HL-60 (cell line): Measurements from ENCODE around the gene ZNF8.
A peak's percentile ranks its signal among the peaks of the same experiment; 100 is the strongest.

ENCODE experiments used
- GABPA ChIP-seq: IDR thresholded peaks from 2 replicates; pipeline ENCODE4 v1.6.1; 2012; ENCODE audit warnings: low read depth
- POLR2AphosphoS5 ChIP-seq: IDR thresholded peaks from 2 replicates; pipeline ENCODE4 v1.6.1; 2012; ENCODE audit warnings: low read depth
- TF ChIP-seq, protein P1 (sequence below): IDR thresholded peaks from one replicate; pipeline ENCODE4 v1.5.1; 2011; ENCODE audit warnings: low read length, control low read depth, inconsistent platforms; ENCODE audit not compliant: insufficient read depth
- TF ChIP-seq, protein P2 (sequence below): IDR thresholded peaks from 2 replicates; pipeline ENCODE4 v1.6.1; 2012; ENCODE audit warnings: low read depth; ENCODE audit not compliant: insufficient replicate concordance

DNA sequence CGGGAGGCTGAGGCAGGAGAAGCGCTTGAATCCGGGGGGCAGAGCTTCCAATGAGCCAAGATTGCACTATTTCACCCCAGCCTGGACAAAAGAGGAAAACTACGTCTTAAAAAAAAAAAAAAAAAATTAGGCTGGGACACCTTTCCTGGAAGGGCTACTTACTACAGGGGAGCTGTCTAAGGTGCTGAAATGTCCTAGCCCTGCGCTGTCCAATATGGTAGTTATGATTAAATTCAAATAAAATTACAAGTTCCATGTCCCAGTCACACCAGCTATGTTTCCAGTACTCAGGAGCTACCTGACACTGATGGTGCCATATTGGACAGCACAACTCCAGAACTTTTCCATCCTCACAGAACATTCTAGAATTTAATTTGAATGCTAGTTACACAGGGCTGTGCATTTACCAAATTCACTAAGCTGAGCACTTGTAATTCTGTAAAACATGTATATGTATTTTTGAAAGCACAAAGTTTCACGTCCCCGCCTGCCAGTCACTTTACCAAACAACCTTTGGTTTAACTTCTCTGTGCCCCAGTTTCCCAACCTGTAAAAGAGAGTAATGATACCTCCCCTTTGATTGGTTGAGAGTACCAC, 38.8 kb downstream of the ZNF8 start:
- TF ChIP-seq, protein P1, sequence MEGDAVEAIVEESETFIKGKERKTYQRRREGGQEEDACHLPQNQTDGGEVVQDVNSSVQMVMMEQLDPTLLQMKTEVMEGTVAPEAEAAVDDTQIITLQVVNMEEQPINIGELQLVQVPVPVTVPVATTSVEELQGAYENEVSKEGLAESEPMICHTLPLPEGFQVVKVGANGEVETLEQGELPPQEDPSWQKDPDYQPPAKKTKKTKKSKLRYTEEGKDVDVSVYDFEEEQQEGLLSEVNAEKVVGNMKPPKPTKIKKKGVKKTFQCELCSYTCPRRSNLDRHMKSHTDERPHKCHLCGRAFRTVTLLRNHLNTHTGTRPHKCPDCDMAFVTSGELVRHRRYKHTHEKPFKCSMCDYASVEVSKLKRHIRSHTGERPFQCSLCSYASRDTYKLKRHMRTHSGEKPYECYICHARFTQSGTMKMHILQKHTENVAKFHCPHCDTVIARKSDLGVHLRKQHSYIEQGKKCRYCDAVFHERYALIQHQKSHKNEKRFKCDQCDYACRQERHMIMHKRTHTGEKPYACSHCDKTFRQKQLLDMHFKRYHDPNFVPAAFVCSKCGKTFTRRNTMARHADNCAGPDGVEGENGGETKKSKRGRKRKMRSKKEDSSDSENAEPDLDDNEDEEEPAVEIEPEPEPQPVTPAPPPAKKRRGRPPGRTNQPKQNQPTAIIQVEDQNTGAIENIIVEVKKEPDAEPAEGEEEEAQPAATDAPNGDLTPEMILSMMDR: no peak
- TF ChIP-seq, protein P2, sequence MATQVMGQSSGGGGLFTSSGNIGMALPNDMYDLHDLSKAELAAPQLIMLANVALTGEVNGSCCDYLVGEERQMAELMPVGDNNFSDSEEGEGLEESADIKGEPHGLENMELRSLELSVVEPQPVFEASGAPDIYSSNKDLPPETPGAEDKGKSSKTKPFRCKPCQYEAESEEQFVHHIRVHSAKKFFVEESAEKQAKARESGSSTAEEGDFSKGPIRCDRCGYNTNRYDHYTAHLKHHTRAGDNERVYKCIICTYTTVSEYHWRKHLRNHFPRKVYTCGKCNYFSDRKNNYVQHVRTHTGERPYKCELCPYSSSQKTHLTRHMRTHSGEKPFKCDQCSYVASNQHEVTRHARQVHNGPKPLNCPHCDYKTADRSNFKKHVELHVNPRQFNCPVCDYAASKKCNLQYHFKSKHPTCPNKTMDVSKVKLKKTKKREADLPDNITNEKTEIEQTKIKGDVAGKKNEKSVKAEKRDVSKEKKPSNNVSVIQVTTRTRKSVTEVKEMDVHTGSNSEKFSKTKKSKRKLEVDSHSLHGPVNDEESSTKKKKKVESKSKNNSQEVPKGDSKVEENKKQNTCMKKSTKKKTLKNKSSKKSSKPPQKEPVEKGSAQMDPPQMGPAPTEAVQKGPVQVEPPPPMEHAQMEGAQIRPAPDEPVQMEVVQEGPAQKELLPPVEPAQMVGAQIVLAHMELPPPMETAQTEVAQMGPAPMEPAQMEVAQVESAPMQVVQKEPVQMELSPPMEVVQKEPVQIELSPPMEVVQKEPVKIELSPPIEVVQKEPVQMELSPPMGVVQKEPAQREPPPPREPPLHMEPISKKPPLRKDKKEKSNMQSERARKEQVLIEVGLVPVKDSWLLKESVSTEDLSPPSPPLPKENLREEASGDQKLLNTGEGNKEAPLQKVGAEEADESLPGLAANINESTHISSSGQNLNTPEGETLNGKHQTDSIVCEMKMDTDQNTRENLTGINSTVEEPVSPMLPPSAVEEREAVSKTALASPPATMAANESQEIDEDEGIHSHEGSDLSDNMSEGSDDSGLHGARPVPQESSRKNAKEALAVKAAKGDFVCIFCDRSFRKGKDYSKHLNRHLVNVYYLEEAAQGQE: peak; percentile 97
- TF ChIP-seq POLR2AphosphoS5 (no peak), GABPA (no peak)
